ENCODE results near the gene UROC1. TPM values are rescaled to one million over a fixed set of nuclear protein-coding genes. Genes with fewer than 3 reads are reported as not detected.

Gene UROC1
- total RNA-seq, 1 experiment from 2014 or later, result not detected

GRCh38 chr3:126547721-126548120 lies 30.1 kb upstream of the UROC1 start:
- TF ChIP-seq EZH2 (IDR thresholded peaks at IDR 0.05; ENCODE audit: borderline replicate concordance, low read depth, low read length, poor library complexity, severe bottlenecking), result no peak
- no peak for TF ChIP-seq CTCF (conservative IDR thresholded peaks at IDR 0.05; ENCODE audit: low read depth, low read length)
- no peak overlapping the region for H3K27ac ChIP-seq (ENCODE audit: low read depth, low read length, poor library complexity, severe bottlenecking)
- no peaks in the 10 kb centered on the region for H3K4me1 ChIP-seq (ENCODE audit: insufficient read depth, low read length, poor library complexity, severe bottlenecking)
- POLR2A ChIA-PET (ENCODE audit: low non-redundant PET), result no interaction called here
- CTCF ChIA-PET, result no interaction called here
- intact Hi-C loops (cut with micrococcal nuclease; ENCODE audit: unreplicated experiment), result no loop called here
- H3K4me3 ChIP-seq (ENCODE audit: low read depth, low read length, poor library complexity, severe bottlenecking), result no peak overlapping the region
- DNase-seq (ENCODE audit: low spot score), result no peak
- no peaks in the 10 kb centered on the region for H3K9me3 ChIP-seq (ENCODE audit: low read depth, low read length, poor library complexity, severe bottlenecking)
- H3K36me3 ChIP-seq (ENCODE audit: insufficient read depth, low read length, poor library complexity, severe bottlenecking), result no peaks in the 10 kb centered on the region
- H3K27me3 ChIP-seq (replicated peaks; ENCODE audit: insufficient read depth, low read depth, low read length, poor library complexity), result no peaks in the 10 kb centered on the region
- BruUV-seq (replicated peaks), result no TSS peak

GRCh38 chr3:126546549-126547239 lies 29.1 kb upstream of the UROC1 start:
- intact Hi-C loops (cut with micrococcal nuclease; ENCODE audit: unreplicated experiment), result no loop called here
- Histone ChIP-seq H3K36me3 (ENCODE audit: insufficient read depth, low read length, poor library complexity, severe bottlenecking) (no peaks in the 10 kb centered on the region), H3K27ac (ENCODE audit: low read depth, low read length, poor library complexity, severe bottlenecking) (no peak overlapping the region), H3K4me3 (ENCODE audit: low read depth, low read length, poor library complexity, severe bottlenecking) (no peak overlapping the region), H3K9me3 (ENCODE audit: low read depth, low read length, poor library complexity, severe bottlenecking) (no peaks in the 10 kb centered on the region), H3K27me3 (replicated peaks; ENCODE audit: insufficient read depth, low read depth, low read length, poor library complexity) (no peaks in the 10 kb centered on the region), H3K4me1 (ENCODE audit: insufficient read depth, low read length, poor library complexity, severe bottlenecking) (no peaks in the 10 kb centered on the region)
- no TSS peak for BruUV-seq (replicated peaks)
- TF ChIP-seq CTCF (conservative IDR thresholded peaks at IDR 0.05; ENCODE audit: low read depth, low read length) (no peak), EZH2 (IDR thresholded peaks at IDR 0.05; ENCODE audit: borderline replicate concordance, low read depth, low read length, poor library complexity, severe bottlenecking) (no peak)
- CTCF ChIA-PET, result no interaction called here
- no peak for DNase-seq (ENCODE audit: low spot score)
- POLR2A ChIA-PET (ENCODE audit: low non-redundant PET), result no interaction called here

GRCh38 chr3:126546013-126546412 lies 28.4 kb upstream of the UROC1 start:
- CTCF ChIA-PET, result no interaction called here
- Histone ChIP-seq H3K9me3 (ENCODE audit: low read depth, low read length, poor library complexity, severe bottlenecking) (no peaks in the 10 kb centered on the region), H3K4me1 (ENCODE audit: insufficient read depth, low read length, poor library complexity, severe bottlenecking) (no peaks in the 10 kb centered on the region), H3K27ac (ENCODE audit: low read depth, low read length, poor library complexity, severe bottlenecking) (no peak overlapping the region), H3K27me3 (replicated peaks; ENCODE audit: insufficient read depth, low read depth, low read length, poor library complexity) (no peaks in the 10 kb centered on the region), H3K36me3 (ENCODE audit: insufficient read depth, low read length, poor library complexity, severe bottlenecking) (no peaks in the 10 kb centered on the region), H3K4me3 (ENCODE audit: low read depth, low read length, poor library complexity, severe bottlenecking) (no peak overlapping the region)
- TF ChIP-seq EZH2 (IDR thresholded peaks at IDR 0.05; ENCODE audit: borderline replicate concordance, low read depth, low read length, poor library complexity, severe bottlenecking) (no peak), CTCF (conservative IDR thresholded peaks at IDR 0.05; ENCODE audit: low read depth, low read length) (no peak)
- BruUV-seq (replicated peaks), result no TSS peak
- intact Hi-C loops (cut with micrococcal nuclease; ENCODE audit: unreplicated experiment), result no loop called here
- DNase-seq (ENCODE audit: low spot score), result no peak
- POLR2A ChIA-PET (ENCODE audit: low non-redundant PET), result no interaction called here
